ENCODE measurements around the gene LNX1. TPM values are rescaled to one million over a fixed set of nuclear protein-coding genes. Genes with fewer than 3 reads are reported as not detected.
"Not testable (repeated sequence)": the region's sequence is repeated elsewhere in the genome, so short reads cannot be mapped to it uniquely, and the experiment has no call there.

LNX1 gene
- total RNA-seq, 1 donor from 2014 or later = not detected

DNA sequence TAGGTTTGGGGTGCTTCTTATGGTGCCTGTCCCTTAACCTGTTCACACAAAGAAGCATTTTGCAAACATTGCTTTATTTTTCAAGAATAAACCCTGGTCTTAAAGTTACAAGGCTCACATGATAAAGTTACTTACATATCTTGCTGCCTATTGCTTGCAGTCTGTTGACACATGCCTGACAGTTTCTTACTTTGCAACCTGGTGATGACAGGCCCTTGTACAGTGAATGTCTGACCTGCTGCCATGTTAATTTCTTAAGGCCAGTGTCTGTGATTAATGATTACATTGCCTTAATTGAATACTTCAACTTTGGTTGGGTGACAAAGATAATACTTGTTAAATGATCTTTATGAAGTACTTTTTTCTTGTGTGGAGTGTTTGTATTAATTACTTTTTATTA is 163.9 kb downstream of the LNX1 start:
- Mint-ChIP-seq H3K27ac (ENCODE audit: unreplicated experiment) (no peak overlapping the region), H3K27me3 (ENCODE audit: low read depth) (no peaks in the 10 kb centered on the region), H3K9me3 (no peaks in the 10 kb centered on the region), H3K4me1 (no peaks in the 10 kb centered on the region), H3K4me3 (no peak overlapping the region), H3K36me3 (ENCODE audit: low read depth) (peaks cover 9% of the 10 kb centered on the region)
- DNase-seq (ENCODE audit: low read depth, low spot score) = no peak
- TF ChIP-seq, protein P1, sequence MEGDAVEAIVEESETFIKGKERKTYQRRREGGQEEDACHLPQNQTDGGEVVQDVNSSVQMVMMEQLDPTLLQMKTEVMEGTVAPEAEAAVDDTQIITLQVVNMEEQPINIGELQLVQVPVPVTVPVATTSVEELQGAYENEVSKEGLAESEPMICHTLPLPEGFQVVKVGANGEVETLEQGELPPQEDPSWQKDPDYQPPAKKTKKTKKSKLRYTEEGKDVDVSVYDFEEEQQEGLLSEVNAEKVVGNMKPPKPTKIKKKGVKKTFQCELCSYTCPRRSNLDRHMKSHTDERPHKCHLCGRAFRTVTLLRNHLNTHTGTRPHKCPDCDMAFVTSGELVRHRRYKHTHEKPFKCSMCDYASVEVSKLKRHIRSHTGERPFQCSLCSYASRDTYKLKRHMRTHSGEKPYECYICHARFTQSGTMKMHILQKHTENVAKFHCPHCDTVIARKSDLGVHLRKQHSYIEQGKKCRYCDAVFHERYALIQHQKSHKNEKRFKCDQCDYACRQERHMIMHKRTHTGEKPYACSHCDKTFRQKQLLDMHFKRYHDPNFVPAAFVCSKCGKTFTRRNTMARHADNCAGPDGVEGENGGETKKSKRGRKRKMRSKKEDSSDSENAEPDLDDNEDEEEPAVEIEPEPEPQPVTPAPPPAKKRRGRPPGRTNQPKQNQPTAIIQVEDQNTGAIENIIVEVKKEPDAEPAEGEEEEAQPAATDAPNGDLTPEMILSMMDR (conservative IDR thresholded peaks at IDR 0.05) = no peak

DNA sequence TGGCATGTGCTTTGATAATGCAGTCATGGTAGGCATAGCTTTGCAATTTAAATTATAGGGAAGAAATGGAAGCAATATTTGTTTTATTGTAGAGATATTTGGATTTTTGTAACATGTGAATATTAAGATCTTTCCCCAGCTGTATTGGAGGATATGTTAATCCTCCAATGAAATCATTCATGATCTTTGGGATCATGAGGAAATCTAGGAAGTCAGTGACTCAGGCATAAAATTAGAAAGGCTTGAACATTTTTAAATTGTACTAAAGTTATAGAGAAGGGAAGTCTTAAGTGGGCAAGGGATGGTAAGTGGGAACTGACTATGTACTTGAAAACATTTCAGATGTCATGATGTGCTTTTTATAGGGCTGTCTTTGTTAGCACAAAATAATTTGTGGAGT is 167.0 kb downstream of the LNX1 start:
- Mint-ChIP-seq H3K36me3 (ENCODE audit: low read depth) (peaks cover 3% of the 10 kb centered on the region), H3K4me1 (peaks cover 3% of the 10 kb centered on the region), H3K9me3 (no peaks in the 10 kb centered on the region), H3K27ac (ENCODE audit: unreplicated experiment) (no peak overlapping the region), H3K27me3 (ENCODE audit: low read depth) (no peaks in the 10 kb centered on the region), H3K4me3 (no peak overlapping the region)
- DNase-seq (ENCODE audit: low read depth, low spot score) = no peak
- TF ChIP-seq, protein P1 (conservative IDR thresholded peaks at IDR 0.05) = no peak

DNA sequence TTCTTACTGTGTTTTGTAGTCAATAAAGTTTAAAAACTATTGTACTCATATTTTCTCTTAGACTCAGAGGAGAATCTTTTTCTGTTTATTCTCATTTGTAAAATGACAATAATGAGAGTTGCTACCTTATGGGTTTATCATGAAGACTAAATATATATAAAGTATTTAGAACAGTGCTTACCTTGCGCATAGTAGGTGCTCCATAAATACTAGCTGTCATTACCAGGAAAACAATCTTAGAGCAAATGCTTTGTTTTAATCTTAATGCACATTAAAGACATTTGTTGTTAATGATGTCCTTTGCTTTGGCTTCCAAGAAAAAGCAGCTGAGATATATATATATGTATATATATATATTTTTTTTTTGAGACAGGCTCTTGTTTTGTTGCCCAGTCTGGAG is 168.9 kb downstream of the LNX1 start:
- DNase-seq (ENCODE audit: low read depth, low spot score) = no peak
- Mint-ChIP-seq H3K9me3 (no peaks in the 10 kb centered on the region), H3K36me3 (ENCODE audit: low read depth) (peaks cover 4% of the 10 kb centered on the region), H3K27ac (ENCODE audit: unreplicated experiment) (no peak overlapping the region), H3K4me1 (peaks cover 3% of the 10 kb centered on the region), H3K27me3 (ENCODE audit: low read depth) (no peaks in the 10 kb centered on the region), H3K4me3 (no peak overlapping the region)
- TF ChIP-seq, protein P1 (conservative IDR thresholded peaks at IDR 0.05) = no peak

DNA sequence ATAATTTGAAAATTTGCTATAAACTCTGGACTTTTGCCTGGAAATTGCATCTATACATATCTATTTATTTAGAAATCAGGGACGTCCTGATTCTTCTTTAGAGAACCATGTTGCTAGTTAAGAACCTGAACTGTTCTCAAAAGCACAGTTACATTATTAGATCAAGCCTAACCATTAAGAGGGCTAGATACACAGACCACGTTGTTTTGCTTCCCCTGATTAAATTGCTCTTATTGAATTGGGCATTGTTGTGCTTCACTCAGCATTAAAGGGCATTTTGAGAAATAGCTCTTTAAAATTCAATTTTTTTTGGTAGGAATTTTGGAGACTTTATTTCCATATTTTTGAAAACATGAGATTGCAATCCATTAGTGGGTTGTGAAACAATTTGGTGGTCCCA is 169.5 kb downstream of the LNX1 start:
- Mint-ChIP-seq H3K27me3 (ENCODE audit: low read depth) (no peaks in the 10 kb centered on the region), H3K27ac (ENCODE audit: unreplicated experiment) (no peak overlapping the region), H3K9me3 (no peaks in the 10 kb centered on the region), H3K4me3 (no peak overlapping the region), H3K36me3 (ENCODE audit: low read depth) (peaks cover 4% of the 10 kb centered on the region), H3K4me1 (peaks cover 3% of the 10 kb centered on the region)
- no peak for DNase-seq (ENCODE audit: low read depth, low spot score)
- TF ChIP-seq, protein P1 (conservative IDR thresholded peaks at IDR 0.05) = no peak

DNA sequence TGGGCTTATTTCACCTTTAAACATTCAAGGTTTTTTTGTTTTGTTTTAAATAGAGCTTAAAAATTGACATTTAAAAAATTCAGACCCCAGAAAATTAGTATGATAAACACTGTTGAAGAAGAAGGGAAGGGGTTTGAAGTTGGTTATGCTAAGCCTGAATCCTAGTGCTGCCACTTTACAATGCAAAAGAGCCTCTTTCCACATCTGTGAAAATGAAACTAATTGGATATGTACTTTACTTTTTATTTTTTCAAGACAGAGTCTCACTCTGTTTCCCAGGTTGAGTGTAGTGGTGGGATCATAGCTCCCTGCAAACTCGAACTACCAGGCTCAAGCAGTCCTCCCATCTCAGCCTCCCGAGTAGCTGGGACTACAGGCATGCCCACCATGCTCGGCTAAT is 172.1 kb downstream of the LNX1 start:
- Mint-ChIP-seq H3K4me1 (peaks cover 3% of the 10 kb centered on the region), H3K9me3 (no peaks in the 10 kb centered on the region), H3K36me3 (ENCODE audit: low read depth) (peaks cover 6% of the 10 kb centered on the region), H3K27ac (ENCODE audit: unreplicated experiment) (no peak overlapping the region), H3K4me3 (no peak overlapping the region), H3K27me3 (ENCODE audit: low read depth) (no peaks in the 10 kb centered on the region)
- TF ChIP-seq, protein P1 (conservative IDR thresholded peaks at IDR 0.05) = no peak
- DNase-seq (ENCODE audit: low read depth, low spot score) = no peak

DNA sequence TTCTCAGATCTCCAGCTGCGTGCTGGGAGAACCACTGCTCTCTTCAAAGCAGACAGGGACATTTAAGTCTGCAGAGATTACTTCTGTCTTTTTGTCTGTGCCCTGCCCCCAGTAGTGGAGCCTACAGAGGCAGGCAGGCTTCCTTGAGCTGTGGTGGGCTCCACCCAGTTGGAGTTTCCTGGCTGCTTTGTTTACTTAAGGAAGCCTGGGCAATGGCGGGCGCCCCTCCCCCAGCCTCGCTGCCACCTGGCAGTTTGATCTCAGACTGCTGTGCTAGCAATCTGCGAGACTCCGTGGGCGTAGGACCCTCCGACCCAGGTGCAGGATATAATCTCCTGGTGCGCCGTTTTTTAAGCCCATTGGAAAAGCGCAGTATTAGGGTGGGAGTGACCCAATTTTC is 181.8 kb downstream of the LNX1 start:
- Mint-ChIP-seq H3K9me3 (peaks cover 11% of the 10 kb centered on the region), H3K36me3 (ENCODE audit: low read depth) (peaks cover 44% of the 10 kb centered on the region)
- not testable (repeated sequence) for H3K4me1 Mint-ChIP-seq; H3K4me3 Mint-ChIP-seq; H3K27me3 Mint-ChIP-seq (ENCODE audit: low read depth); DNase-seq (ENCODE audit: low read depth, low spot score); H3K27ac Mint-ChIP-seq (ENCODE audit: unreplicated experiment)

Other genes starting within 250 kb of the LNX1 start
- gene SCFD2, start 225.4 kb downstream of the LNX1 start, total RNA-seq = 18.6 and 19.8 TPM in 2 replicates
- gene FIP1L1, start 213.8 kb downstream of the LNX1 start, total RNA-seq = 67.0 and 67.1 TPM in 2 replicates